CD4-positive, alpha-beta memory T cell (primary cell): ENCODE data around the gene MPHOSPH9. TPM values are rescaled to one million over a fixed set of nuclear protein-coding genes. Genes with fewer than 3 reads are reported as not detected.
"Not testable (repeated sequence)": the region's sequence is repeated elsewhere in the genome, so short reads cannot be mapped to it uniquely, and the experiment has no call there.

Source experiments
- CTCF ChIA-PET: fragments of 350-600 bp; sonication (Branson Sonifier 250); formaldehyde crosslinking; loops from one replicate; lab custom pipeline; 2021; ENCODE audit warnings: inconsistent platforms; ENCODE audit not compliant: partially characterized antibody; lab: Charles Lee
- POLR2A ChIA-PET: fragments of 350-600 bp; sonication (Branson Sonifier 250); formaldehyde crosslinking; loops from one replicate; lab custom pipeline; 2021; ENCODE audit not compliant: partially characterized antibody; lab: Charles Lee
- DNase-seq, 5 donors: peaks; one replicate each; pipeline versions ENCODE4 v3.0.0 to v3.0.0-alpha.2; 2020 to 2022; ENCODE audit warnings: mixed read lengths in 1 of 5
- H3K27ac ChIP-seq: one replicate; pipeline ENCODE4 v1.7.0; 2013; ENCODE audit warnings: low read depth, low read length
- H3K27me3 ChIP-seq: 2 replicates; pipeline ENCODE4 v1.7.0; 2013; ENCODE audit warnings: mild to moderate bottlenecking, low read length, moderate library complexity; ENCODE audit not compliant: insufficient read depth
- H3K36me3 ChIP-seq: 2 replicates; pipeline ENCODE4 v1.7.0; 2013; ENCODE audit warnings: mild to moderate bottlenecking, low read length, moderate library complexity; ENCODE audit not compliant: insufficient read depth
- H3K4me1 ChIP-seq: 2 replicates; pipeline ENCODE4 v1.7.0; 2013; ENCODE audit warnings: mild to moderate bottlenecking, low read length, moderate library complexity; ENCODE audit not compliant: insufficient read depth
- H3K4me3 ChIP-seq, 2 donors: one replicate each; pipeline ENCODE4 v1.7.0; 2013; ENCODE audit warnings: low read length in 2 of 2, mild to moderate bottlenecking in 1 of 2
- H3K9me3 ChIP-seq, 2 donors: one replicate each; pipeline ENCODE4 v1.7.0; 2013; ENCODE audit warnings: low read length in 2 of 2, control low read depth in 1 of 2; ENCODE audit not compliant: control insufficient read depth in 1 of 2
- H3K27ac Mint-ChIP-seq, 7 donors: one replicate each; pipeline ENCODE4 v1.8.0; 2020 to 2021; ENCODE audit warnings: mixed read lengths in 7 of 7, mild to moderate bottlenecking in 6 of 7, inconsistent platforms in 3 of 7, moderate library complexity in 3 of 7
- H3K27me3 Mint-ChIP-seq, 2 donors: one replicate each; pipeline ENCODE4 v1.8.0; 2020 to 2021; ENCODE audit warnings: mixed read lengths in 2 of 2
- H3K36me3 Mint-ChIP-seq, 2 donors: one replicate each; pipeline ENCODE4 v1.8.0; 2020 to 2021; ENCODE audit warnings: mixed read lengths in 2 of 2, inconsistent platforms in 1 of 2, mild to moderate bottlenecking in 1 of 2
- H3K4me1 Mint-ChIP-seq, 4 donors: one replicate each; pipeline ENCODE4 v1.8.0; 2020 to 2021; ENCODE audit warnings: mixed read lengths in 4 of 4, mild to moderate bottlenecking in 1 of 4
- H3K4me3 Mint-ChIP-seq, 8 donors: one replicate each; pipeline ENCODE4 v1.8.0; 2020 to 2021; ENCODE audit warnings: mixed read lengths in 8 of 8, mild to moderate bottlenecking in 7 of 8, moderate library complexity in 6 of 8, inconsistent platforms in 3 of 8
- H3K9me3 Mint-ChIP-seq, 8 donors: one replicate each; pipeline ENCODE4 v1.8.0; 2020 to 2021; ENCODE audit warnings: mixed read lengths in 8 of 8, mild to moderate bottlenecking in 5 of 8, inconsistent platforms in 3 of 8, moderate library complexity in 1 of 8
- intact Hi-C: fragments of 100-400 bp; cut with micrococcal nuclease; formaldehyde crosslinking; loops from one replicate; pipeline ENCODE4 v1.15.1; 2023
- polyA plus RNA-seq, 2 donors: library from polyadenylated mRNA; unstranded; fragments of 300-500 nt; fragmentation: Illumina TruSeq; gene quantifications; one replicate each; pipeline ENCODE4 v1.2.3, GENCODE V29; 2021
- total RNA-seq, 2 experiments: library from RNA; stranded (reverse); gene quantifications; one replicate each; pipeline ENCODE4 v1.2.3, GENCODE V29; 2021

The MPHOSPH9 gene
- total and polyA plus RNA-seq, 4 experiments from 2014 or later: 14.1 to 62.7 (median 45.1) TPM

DNA sequence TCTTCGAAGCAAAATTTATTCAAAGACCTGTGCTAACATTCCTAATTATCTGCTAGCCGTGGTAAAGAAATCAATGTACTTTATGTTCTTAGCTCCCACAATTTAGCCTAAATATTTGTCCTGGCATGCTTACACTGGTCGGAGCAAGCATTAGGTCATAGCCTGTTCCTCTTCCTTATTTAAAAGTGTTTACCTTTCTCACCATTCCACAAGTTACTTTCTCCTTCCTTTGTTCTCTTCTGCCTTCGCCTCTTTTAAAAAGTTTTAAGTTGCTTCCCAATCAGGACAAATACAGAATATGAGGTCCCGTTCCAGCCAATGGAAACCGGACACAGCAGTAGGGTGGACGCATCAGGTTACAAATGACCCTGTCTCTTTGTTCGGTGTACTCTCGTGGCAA, 27.1 kb upstream of the MPHOSPH9 start:
- Mint-ChIP-seq H3K9me3 (no peaks in the 10 kb centered on the region), H3K4me3 (no peak overlapping the region), H3K27ac (peak overlapping the region in 1 of 7 donors; percentile 48), H3K36me3 (peaks cover 9 to 22% of the 10 kb centered on the region in 2 donors), H3K4me1 (no peaks in the 10 kb centered on the region), H3K27me3 (no peaks in the 10 kb centered on the region)
- no peaks in the 10 kb centered on the region for H3K4me1 ChIP-seq
- POLR2A ChIA-PET: no interaction called here
- H3K9me3 ChIP-seq: no peaks in the 10 kb centered on the region
- H3K27me3 ChIP-seq: no peaks in the 10 kb centered on the region
- CTCF ChIA-PET: no interaction called here
- intact Hi-C loops: no loop called here
- DNase-seq: no peak
- peaks cover 32% of the 10 kb centered on the region for H3K36me3 ChIP-seq
- H3K27ac ChIP-seq: no peak overlapping the region
- H3K4me3 ChIP-seq: no peak overlapping the region

DNA sequence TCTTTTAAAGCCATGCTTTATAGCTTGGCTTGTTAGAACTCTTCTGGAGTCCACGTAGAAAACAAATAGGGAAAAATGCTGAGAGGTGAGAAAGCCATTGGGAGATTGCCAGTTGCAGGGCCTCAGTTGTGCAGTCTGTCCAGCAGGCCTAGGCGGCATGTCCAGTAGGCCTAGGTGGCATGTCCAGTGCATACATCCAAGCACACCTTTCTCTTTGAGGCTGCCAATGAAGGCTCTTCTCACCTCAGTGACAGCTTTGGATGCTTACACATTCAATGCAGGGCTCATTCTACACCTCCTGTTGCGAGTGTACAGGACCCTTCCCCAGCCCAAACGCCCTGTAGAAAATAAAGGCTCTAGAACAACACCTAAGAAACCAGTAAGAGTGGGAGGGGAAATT, 25.7 kb upstream of the MPHOSPH9 start:
- intact Hi-C loops: no loop called here
- CTCF ChIA-PET: interaction anchor here (1.4 kb wide), 1 partner anchor 21 kb away, joined by 4 read pairs; no protein-coding TSS in a partner anchor
- no peaks in the 10 kb centered on the region for H3K9me3 ChIP-seq
- POLR2A ChIA-PET: interaction anchor here (0.9 to 2.2 kb wide), 3 partner anchors 10 to 25 kb away, joined by 3 to 9 read pairs (median 4); partner anchors contain the start of genes MPHOSPH9 and MTRFR
- H3K4me3 ChIP-seq: no peak overlapping the region
- Mint-ChIP-seq H3K27ac (peak overlapping the region in 1 of 7 donors; percentile 8), H3K9me3 (no peaks in the 10 kb centered on the region), H3K27me3 (no peaks in the 10 kb centered on the region), H3K36me3 (peaks cover 10 to 36% of the 10 kb centered on the region in 2 donors), H3K4me3 (no peak overlapping the region), H3K4me1 (no peaks in the 10 kb centered on the region)
- peaks cover 47% of the 10 kb centered on the region for H3K36me3 ChIP-seq
- H3K4me1 ChIP-seq: no peaks in the 10 kb centered on the region
- no peaks in the 10 kb centered on the region for H3K27me3 ChIP-seq
- no peak for DNase-seq
- no peak overlapping the region for H3K27ac ChIP-seq

GRCh38 chr12:123254853-123255446, 22.0 kb upstream of the MPHOSPH9 start:
- DNase-seq: no peak
- Histone ChIP-seq H3K4me1 (peaks cover 19% of the 10 kb centered on the region), H3K4me3 (no peak overlapping the region), H3K36me3 (peaks cover 51% of the 10 kb centered on the region), H3K9me3 (no peaks in the 10 kb centered on the region), H3K27me3 (no peaks in the 10 kb centered on the region), H3K27ac (no peak overlapping the region)
- Mint-ChIP-seq H3K36me3 (peaks cover 19 to 46% of the 10 kb centered on the region in 2 donors), H3K27ac (peak overlapping the region in 3 of 7 donors; percentile 56 to 61 (median 58)), H3K9me3 (no peaks in the 10 kb centered on the region), H3K27me3 (no peaks in the 10 kb centered on the region), H3K4me1 (peaks cover 8 to 22% (median 14%) of the 10 kb centered on the region in 4 donors), H3K4me3 (no peak overlapping the region)
- CTCF ChIA-PET: no interaction called here
- intact Hi-C loops: no loop called here
- POLR2A ChIA-PET: no interaction called here

DNA sequence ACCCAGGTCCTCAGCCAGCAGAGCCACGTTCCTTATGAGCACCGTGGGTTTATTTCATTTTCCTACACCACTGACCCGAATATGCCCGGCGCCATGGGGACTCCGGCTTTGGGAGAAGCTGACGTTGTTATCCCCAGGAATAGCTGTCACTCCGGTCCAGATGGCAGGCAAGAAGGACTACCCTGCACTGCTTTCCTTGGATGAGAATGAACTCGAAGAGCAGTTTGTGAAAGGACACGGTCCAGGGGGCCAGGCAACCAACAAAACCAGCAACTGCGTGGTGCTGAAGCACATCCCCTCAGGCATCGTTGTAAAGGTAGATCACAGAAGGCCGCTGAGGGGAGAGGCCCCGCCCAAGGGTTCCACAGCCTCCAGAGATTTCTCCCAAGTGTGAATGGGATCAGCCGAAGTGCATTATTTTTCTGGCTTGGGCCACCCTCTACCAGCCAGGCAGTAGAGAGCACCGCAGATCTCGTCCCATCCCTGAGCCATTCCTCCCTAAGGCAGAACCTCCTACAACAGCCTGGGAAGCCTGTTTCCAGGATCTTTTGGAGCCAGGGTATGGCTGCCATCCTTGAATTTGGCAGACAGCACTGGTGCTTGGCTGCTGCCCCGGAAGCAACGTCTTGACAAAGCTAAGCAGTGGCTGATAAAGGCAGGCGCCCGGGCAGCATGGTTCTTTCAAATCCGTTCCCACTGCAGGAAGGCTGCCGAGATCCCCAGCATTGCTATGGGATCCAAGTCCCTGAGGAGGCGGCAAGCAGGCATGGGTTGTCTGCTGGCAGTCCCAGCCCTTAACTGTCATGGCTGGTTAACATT, 20.9 kb upstream of the MPHOSPH9 start:
- no peaks in the 10 kb centered on the region for H3K27me3 Mint-ChIP-seq
- H3K27me3 ChIP-seq: no peaks in the 10 kb centered on the region
- H3K36me3 ChIP-seq: peaks cover 48% of the 10 kb centered on the region
- no peak overlapping the region for H3K27ac ChIP-seq
- H3K4me1 ChIP-seq: peaks cover 19% of the 10 kb centered on the region
- intact Hi-C loops: no loop called here
- no peak for DNase-seq
- H3K4me1 Mint-ChIP-seq: peaks cover 11 to 29% (median 20%) of the 10 kb centered on the region in 4 donors
- no peaks in the 10 kb centered on the region for H3K9me3 ChIP-seq
- CTCF ChIA-PET: interaction anchor here (0.9 kb wide), 1 partner anchor 15 kb away, joined by 5 read pairs; no protein-coding TSS in a partner anchor
- H3K27ac Mint-ChIP-seq: no peak overlapping the region
- no peaks in the 10 kb centered on the region for H3K9me3 Mint-ChIP-seq
- POLR2A ChIA-PET: no interaction called here
- H3K4me3 Mint-ChIP-seq: no peak overlapping the region
- H3K4me3 ChIP-seq: no peak overlapping the region
- H3K36me3 Mint-ChIP-seq: peaks cover 23 to 48% of the 10 kb centered on the region in 2 donors

DNA sequence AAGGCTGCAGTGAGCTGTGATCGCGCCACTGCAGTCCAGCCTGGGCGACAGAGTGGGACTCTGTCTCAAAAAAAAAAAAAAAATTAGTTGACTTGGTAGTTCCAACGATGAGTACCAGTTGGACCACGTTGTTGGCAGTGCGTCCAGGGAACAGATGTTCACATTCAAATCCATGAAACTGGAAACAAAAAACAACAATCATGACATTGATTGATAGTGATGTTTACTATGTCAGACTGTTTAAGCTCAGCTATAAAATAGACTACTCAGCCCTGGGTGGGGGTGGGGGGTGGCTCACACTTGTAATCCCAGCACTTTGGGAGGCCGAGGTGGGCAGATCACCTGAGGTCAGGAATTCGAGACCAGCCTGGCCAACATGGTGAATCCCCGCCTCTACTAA, 19.4 kb upstream of the MPHOSPH9 start:
- H3K9me3 ChIP-seq, DNase-seq, H3K27ac ChIP-seq, POLR2A ChIA-PET, H3K9me3 Mint-ChIP-seq, H3K27me3 Mint-ChIP-seq, H3K4me3 ChIP-seq, H3K27me3 ChIP-seq, intact Hi-C loops, H3K4me3 Mint-ChIP-seq: not testable (repeated sequence)
- Mint-ChIP-seq H3K27ac (peak overlapping the region in 1 of 7 donors; percentile 41), H3K4me1 (peaks cover 20 to 43% (median 31%) of the 10 kb centered on the region in 4 donors), H3K36me3 (peaks cover 33 to 51% of the 10 kb centered on the region in 2 donors)
- CTCF ChIA-PET: interaction anchor here (0.7 to 2.8 kb wide), 4 partner anchors 10 to 391 kb away, joined by 3 to 14 read pairs (median 4); no protein-coding TSS in a partner anchor
- H3K4me1 ChIP-seq: peaks cover 21% of the 10 kb centered on the region
- H3K36me3 ChIP-seq: peaks cover 39% of the 10 kb centered on the region

DNA sequence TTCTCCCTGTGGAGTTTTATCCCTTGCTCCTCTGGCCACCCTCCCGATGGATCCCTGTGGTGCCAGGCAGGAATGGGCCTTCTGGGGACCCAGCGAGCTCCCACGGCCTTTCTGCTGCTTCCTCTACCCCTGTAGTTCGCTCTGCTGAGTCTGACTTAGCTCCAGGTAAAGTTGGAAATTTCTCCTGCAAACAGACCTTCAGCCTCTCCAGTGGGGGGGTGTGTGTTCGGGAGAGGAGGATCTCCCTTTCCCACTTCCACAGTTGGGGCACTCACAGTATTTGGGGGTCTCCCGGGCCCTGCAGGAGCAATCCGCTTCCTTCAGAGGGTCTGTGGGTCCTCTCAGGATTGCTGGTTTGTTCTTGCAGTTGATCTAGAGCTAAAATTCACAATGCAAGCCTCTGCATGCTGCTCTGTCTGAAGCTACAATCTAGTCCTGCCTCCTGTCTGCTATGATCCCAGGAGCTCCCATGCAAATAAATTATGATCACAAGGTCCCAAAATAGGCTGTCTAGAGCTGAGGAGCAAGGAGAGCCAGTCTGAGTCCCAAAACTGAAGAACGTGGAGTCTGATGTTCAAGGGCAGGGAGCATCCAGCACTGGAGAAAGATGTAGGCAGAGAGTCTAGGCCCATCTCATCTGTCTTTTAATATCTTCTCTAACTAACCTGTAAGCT, 18.6 kb upstream of the MPHOSPH9 start:
- CTCF ChIA-PET: interaction anchor here (0.7 to 2.8 kb wide), 4 partner anchors 9 to 391 kb away, joined by 3 to 14 read pairs (median 4); no protein-coding TSS in a partner anchor
- H3K36me3 Mint-ChIP-seq: peaks cover 30 to 48% of the 10 kb centered on the region in 2 donors
- peak overlapping the region in 2 of 7 donors; percentile 7 to 31 for H3K27ac Mint-ChIP-seq
- H3K4me1 Mint-ChIP-seq: peaks cover 25 to 51% (median 37%) of the 10 kb centered on the region in 4 donors
- H3K27ac ChIP-seq: no peak overlapping the region
- H3K27me3 Mint-ChIP-seq: no peaks in the 10 kb centered on the region
- H3K27me3 ChIP-seq: no peaks in the 10 kb centered on the region
- H3K4me3 ChIP-seq: no peak overlapping the region
- POLR2A ChIA-PET: interaction anchor here (1.2 kb wide), 1 partner anchor 19 kb away, joined by 5 read pairs; no protein-coding TSS in a partner anchor
- intact Hi-C loops: no loop called here
- peak overlapping the region in 1 of 8 donors; percentile 20 for H3K4me3 Mint-ChIP-seq
- no peaks in the 10 kb centered on the region for H3K9me3 ChIP-seq
- H3K4me1 ChIP-seq: peaks cover 27% of the 10 kb centered on the region
- H3K36me3 ChIP-seq: peaks cover 33% of the 10 kb centered on the region
- DNase-seq: no peak
- H3K9me3 Mint-ChIP-seq: no peaks in the 10 kb centered on the region
